HG03558 (cell line): ENCODE results near the gene CACNA2D1.

Experiments
- ATAC-seq: cut with Tn5 transposase; IDR thresholded peaks from one replicate; pipeline ENCODE4 v1.9.1; 2021; ENCODE audit warnings: moderate number of reproducible peaks; ENCODE audit not compliant: unreplicated experiment; ENCODE audit errors: extremely low read depth

Gene CACNA2D1

DNA sequence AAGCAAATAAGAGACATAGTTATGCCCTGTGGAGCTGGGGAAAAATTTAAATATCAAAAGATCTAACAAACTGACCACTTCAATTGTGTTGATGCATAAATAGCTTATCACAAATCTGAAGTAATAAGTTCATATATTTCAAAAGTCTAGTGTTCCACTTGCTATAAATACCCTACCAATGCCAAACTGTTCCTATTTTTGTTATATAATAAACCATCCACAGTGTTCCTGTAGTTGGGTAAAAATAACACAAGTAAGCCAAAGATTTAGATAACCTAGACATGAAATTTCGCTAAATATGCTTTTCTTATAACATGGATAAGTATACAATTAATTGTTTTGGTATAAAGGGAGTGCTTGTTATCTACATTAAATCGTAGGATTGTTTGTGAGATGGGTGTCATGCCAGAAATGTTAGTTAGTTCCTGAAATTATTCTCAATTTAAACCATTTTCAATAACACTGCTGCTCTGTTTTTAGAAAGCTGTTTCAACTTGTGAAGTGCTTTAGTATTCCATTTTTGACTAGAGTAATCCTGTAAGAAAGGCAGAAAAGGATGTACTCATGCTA is 85.5 kb downstream of the CACNA2D1 start:
- ATAC-seq = no peak

DNA sequence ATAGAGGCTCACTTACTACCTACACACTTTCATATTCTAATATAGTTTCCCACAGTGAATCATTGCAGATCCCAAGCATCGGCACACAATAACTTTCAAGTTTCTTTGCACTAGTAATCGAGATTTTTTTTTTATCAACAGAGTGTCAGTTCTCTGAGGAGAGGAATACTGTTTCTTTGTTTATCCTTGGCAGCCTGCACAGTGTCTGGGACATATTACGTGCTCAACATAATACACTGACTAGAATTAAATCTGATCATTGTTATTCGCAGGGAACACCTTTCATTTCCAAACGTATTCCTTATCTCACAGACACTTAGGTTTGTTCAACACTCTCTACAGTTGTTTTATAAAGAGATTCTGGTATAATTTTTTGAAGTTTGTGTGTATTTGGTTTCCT is 95.3 kb downstream of the CACNA2D1 start:
- ATAC-seq = no peak

DNA sequence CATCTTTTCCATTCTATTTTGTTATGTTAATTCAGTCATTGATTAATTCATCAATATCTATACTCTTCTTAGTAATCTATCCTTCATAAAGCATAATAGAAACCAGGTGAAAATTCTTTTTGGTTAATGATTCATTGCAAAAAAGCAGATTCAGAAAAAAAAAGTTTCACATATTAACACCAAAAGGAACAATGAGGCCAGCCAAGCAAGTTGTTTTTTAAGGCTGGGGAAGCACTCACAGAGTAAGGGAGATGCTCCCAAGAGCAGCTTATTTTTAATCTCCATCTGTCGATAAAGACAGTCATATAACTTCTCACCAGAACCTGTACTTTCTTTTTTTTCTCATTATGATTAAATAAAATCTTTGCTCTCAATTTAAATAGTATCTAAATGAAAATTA is 95.8 kb downstream of the CACNA2D1 start:
- no peak for ATAC-seq

DNA sequence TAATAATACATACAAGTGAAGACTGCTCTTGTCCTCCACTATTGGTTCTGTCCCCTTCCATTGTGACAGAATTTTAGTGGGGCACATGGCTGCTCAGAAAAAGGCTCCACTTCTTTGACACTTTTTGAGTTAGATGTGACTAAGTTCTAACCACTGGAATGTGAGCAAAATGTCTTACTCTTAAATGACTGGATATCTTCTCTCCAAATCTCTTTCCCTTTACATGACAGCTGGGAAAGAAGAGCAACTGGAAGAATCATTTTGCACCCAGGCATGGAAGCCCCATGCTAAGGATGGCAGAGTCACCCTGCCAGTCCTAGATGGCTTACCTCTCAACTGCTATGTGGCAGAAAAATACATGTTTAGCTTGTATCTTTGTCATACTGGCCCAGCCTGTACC is 97.7 kb downstream of the CACNA2D1 start:
- ATAC-seq = no peak

DNA sequence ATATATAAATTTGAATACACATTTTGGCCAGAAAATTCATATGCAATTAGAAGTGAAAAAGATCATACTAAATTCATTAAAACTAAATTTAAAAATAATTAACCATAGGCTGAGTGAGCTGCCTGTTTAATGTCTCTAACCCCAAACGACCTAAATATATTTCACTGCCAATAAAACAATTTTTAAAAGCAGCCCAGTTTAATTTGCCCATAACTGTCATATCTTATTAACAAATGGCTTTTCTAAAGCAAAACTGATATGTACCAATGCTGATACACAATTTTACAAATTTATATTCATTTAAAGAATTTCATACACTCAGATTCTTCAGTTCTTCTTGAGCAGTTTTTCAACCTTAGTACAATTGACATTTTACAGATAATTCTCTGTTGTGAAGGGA is 99.9 kb downstream of the CACNA2D1 start:
- no peak for ATAC-seq

DNA sequence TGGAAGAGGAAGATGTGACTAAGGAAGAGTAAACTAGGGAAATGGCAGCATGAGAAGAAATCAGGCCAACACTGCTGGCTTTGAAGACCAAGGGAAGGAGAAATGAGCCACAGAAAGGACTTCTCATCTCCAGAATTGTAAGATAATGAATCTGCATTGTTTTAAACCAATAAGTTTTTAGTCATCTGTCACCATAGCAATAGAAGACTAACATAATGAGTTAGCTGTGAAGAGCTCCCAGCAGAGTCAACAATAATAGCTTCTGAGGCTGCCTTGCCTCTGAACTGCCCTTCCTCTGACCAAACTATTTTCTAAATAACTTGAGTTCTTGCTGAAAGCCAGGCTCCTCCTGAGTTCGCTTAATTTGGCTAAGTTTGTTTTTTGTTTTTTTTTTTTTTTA is 103.6 kb downstream of the CACNA2D1 start:
- ATAC-seq = no peak

DNA sequence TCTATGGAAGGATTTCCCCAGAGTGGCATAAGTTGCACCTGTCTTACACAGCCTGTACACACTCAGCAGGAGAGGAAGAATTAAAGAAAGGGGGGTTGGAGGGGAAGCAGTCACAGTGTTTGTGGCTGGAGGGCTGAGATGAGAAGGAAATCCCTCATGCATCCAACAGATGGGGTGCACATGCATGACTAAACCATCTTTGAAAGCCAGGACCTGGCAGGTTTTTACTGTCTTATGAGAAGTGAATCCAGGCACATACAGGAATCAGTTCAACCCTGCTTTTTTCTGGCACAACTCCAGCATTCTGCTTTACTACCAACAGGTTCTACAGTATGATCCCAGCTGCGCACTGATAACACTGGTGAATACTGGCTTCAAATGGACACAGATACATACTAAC is 107.7 kb downstream of the CACNA2D1 start:
- no peak for ATAC-seq

DNA sequence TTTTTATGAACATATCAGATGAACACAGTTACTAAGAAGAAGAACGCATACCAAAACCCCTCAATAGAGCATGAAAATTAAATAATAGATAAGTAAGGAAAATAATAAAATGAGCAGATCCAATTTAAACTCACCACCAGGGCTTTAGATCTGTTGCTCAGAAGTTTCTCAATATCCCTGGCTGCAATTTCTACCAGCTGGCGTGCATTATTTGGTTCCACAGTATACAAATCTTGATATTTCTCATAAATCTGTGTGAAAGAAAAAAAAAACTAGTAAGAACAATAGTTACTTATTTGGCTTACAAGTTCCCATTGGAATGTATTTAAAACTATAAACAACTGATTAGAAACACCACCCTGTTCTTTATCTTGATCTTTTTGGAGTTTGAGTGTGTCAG is 108.6 kb downstream of the CACNA2D1 start:
- no peak for ATAC-seq

DNA sequence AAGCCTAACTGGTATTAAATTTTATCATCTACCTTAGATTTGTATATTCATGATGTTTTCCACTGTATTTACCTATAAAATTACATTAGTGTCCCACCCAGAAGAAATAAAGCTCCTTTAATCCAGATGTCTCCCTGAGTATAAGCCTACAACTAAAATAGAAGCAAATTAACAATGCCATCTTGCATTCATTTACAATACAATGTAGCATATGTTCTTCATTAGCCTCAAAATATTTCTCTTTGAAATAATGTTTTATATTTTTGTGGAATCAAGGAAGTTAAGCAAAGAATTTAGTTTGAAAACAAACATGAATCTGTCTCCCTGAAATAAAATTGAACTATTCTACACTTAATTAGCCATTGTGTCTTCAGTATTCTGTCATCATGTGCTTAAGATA is 112.3 kb downstream of the CACNA2D1 start:
- no peak for ATAC-seq

DNA sequence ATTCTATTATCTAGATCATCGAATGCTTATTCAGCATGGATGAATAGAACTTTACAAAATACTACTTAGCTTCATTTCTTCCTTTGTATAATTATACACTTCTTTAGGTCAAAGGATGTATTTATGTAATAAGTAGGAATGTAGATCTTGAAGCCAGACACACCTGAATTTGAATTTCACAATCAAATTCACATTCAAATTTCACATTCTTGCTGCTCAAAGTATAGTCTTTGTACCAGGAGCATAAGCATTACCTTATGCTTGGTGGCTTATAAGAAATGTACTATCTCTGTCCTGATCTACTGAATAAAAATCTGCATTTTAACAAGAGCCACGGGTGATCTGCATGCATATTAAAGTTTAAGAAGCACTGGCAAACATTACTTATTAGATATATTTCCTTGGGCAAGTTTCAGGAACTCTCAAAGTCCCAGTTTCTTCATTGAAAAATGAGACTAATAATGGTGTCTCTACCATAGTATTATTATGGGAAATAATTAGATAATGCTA is 112.8 kb downstream of the CACNA2D1 start:
- ATAC-seq = no peak

DNA sequence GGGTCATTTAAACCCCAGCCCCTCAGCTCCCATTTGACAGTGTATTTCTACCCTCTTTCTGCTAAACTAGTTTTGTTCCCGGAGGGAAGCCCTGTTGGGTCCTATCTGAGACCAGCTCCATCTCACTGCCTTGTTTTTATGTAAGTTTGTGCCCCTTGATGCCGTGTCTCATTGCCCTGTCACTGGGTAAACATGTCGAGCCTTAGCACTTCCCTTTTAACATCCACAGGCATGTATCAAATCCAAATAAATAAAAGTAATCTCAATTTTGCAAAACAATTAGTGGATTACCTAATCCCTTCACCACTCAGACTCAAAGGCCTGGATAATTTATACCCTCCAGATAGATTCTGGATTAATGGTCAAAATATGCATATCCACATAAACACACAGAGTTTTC is 115.7 kb downstream of the CACNA2D1 start:
- no peak for ATAC-seq

DNA sequence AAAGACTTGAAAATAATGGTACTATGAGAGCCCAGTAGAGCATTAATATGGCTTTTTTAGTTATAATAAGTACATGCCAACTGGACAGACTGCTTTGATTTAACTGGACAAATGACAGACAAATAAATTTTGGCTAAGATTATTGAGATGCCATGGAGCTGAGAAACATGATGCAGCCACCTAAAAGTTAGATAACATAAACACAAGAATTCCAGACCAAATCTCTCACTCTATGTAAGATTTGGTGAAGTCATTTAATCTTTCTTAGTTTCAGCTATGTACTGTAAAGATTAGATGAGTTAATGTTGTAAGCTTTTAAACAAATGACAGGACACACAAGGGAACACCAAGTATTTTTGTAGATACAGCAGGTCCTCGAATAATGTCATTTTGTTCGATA is 118.2 kb downstream of the CACNA2D1 start:
- no peak for ATAC-seq

DNA sequence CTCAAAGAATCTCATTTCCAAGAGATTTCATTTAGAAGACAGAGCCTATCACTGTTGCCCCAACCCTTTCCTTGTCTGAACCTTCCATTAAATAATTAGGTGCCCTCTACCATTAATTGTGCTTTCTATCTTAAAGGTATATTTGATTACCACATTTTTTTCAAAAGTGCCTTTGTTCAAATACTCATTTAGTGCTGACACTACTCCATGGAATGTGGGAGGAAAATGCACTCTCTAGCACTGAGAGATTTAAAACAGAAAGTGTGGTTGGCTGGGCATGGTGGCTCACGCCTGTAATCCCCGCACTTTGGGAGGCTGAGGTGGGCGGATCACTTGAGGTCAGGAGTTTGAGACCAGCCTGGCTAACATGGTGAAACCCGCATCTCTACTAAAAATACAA is 119.8 kb downstream of the CACNA2D1 start:
- no peak for ATAC-seq

DNA sequence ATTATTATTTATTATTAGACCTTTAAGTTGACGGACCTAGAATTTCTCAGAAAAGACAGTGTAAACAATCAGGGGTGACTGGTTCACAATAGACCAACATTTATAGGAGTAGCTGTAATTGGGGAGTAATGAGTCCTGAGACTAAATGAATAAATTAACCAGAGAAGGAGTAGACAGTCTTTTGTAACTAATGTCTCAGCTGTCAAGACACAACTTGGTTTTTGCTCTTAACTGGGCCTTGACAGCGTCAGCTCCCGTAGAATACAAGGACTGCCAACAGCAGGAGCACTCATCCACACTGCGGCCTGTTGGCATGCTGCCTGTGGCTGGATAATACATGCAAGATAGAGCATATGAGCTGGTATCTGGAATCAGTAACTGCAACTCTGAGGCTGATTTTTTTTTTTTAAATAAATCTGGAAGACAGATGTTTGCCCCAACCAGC is 123.9 kb downstream of the CACNA2D1 start:
- ATAC-seq = no peak

DNA sequence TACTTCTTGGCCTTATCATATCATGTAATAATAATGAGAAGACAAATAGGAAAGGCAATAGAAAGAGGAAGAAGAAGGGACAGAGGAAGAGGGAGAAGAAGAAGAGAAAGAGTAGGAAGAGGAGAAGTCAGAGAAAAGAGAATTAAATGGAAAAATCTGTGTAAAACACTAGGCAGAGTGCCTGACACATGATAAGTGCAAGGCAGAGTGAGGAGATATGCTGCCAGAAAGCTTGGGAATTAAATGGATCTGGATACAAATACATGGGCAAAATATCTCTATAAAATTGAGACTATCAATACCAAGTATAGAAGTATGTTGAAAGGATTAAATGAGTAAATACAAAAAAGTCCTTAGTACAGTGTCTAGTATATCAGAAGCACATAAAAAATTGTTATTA is 124.8 kb downstream of the CACNA2D1 start:
- ATAC-seq = no peak

DNA sequence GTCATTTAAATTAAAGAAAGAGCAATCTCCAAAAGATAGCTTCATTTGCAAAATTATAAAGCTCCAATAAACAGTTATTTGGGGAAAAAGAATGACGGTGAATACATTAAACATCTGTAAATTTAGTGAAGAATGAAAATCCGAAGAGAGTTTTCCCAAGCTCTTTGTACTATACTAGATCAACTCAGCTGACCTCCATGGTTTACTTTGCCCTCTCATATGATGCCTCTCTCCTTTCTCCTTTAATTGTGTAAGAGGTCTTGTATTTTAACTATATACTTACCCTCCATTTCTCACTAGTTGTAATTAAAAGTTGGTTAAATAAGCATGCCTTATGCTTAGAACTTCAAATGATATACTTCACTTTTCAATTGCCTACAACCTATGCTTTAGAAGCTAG is 125.8 kb downstream of the CACNA2D1 start:
- ATAC-seq = no peak

DNA sequence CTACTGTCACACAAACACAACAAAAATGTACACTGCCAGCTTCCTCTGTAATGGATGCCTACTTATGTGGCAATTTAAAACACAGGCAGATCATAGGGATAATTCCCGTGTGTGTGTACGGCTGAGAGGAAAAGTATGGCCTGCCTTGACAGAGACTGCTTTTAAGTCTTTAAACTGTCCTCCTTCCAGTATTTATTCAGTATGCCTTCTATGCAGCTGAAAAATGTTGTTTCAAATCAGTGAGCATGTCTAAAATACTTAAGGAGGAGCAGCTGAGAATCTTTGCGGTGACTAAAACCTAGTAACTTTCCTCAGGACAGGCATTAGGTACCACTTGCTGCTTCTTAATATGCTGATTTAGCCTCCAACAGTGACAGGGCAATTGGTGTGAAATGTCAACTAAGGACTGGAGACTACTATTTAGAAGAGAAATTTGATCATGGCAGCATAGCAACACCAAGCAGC is 126.3 kb downstream of the CACNA2D1 start:
- ATAC-seq = no peak

DNA sequence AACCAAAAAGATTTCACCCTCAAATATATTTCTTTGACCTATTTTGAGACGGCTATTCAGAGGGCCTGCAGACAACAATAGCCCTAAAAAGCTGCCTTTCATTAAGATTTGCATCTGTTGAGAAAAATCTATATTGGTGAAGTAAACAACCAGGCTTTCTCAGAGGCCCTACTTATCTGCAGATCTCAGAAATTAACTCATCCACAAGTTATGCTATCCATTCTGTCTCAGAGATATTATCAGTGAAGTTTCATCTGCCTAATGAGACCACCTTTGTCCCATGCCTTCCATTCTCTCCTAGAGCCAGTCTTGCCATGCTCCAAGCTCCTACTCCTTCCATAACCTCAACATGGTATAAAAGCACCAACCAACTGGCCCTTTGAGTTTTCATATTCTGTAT is 130.3 kb downstream of the CACNA2D1 start:
- ATAC-seq = no peak

DNA sequence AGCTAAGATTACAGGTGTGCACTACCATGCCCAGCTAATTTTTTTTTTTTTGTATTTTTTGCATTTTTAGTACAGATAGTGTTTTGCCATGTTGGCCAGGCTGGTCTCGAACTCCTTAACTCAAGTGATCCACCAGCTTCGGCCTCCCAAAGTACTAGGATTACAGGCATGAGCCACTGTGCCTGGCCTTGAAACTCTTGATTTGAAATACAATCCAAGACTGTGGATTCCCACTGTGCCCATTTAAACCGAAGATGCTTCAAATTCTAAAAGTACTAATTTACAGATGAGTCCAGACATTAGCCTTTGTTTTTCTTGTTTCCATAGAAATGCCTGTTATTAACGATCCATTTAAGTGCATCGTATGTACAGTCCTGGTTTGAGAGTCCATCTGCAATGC is 130.9 kb downstream of the CACNA2D1 start:
- no peak for ATAC-seq

DNA sequence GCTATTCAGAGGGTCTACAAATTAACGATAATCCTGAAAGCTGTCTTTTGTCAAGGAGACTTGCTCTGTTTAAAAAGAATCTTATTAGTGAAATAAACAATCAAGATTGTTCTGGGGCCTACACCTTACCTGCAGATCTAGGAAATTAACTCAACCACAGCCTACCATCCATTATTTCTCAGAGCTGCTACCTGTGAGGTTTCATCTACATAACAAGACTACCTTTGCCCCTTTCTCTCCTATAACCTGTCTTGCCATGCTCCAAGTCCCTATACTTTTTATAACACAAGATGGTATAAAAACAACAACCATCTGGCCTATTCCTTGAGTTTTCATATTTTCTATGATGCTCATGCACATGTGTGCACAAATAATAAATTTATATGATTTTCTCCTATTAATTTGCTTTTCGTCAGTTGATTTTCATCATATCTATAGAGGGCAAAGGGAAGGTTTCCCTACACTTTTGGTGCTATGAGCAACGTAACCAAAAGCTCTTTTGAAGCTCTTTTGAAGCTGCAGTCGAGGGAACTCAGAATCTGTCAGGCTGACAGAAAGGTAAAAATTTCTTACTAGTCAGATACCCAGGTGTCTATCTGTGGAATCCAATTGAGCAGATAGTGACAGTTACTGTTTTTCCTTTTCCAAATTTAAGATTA is 138.1 kb downstream of the CACNA2D1 start:
- ATAC-seq = no peak

DNA sequence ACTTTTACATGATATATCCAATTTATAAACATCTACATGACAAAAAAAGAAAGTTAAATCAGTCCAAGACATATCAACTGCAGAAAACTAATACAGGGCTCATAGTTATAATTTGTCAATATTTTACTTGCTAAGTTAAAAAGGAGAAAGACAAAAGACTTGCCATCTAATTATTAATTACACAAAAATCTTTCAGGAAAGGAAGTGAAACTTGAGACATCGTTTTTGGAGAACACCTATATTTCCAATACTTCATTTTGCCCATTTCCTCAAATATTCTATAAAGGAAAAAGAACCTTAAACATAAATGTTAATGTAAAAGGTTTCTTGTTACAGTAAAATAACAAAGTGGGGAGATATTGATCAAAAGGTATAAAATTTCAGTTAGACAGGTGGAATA is 148.7 kb downstream of the CACNA2D1 start:
- ATAC-seq = no peak

DNA sequence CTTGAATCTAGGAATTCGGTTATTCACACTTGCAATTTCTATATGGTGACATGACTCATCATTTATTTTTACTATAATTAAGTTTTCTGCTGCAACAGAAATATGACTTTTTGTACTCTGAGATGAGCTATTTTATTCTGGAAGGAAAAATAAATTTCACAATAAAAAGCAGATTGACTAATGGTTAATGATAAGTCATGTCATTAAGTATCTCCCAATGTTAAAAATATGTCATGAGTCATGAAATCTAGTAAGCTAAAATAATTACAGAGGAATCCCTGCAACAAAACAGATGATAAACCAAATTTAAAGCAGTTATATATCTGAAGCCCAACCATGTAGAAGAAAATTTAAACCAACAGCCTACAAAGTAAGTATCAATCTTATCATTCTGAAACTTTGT is 149.2 kb downstream of the CACNA2D1 start:
- ATAC-seq = no peak
